A172 (cell line): ENCODE data around the gene ACTR8. TPM values are rescaled to one million over a fixed set of nuclear protein-coding genes. Genes with fewer than 3 reads are reported as not detected.

Experiments
- total RNA-seq: library from RNA; depleted of rRNA; stranded (reverse); fragments of >200 nt; shearing (Covaris generic); gene quantifications from 2 replicates; pipeline ENCODE4 v1.2.3, GENCODE V29; 2014; rRNA removed

The ACTR8 gene
- total RNA-seq, 1 experiment from 2014 or later: 20.2 TPM

Other genes starting within 250 kb of the ACTR8 start
- gene CHDH, start 35.7 kb downstream of the ACTR8 start, total RNA-seq: 0.55 and 0.67 TPM in 2 replicates
- gene IL17RB, start 35.6 kb downstream of the ACTR8 start, total RNA-seq: not detected in 2 replicates
- 40.9 and 52.5 TPM in 2 replicates for gene SELENOK, start 9.7 kb upstream of the ACTR8 start, total RNA-seq
- 2.0 and 7.6 TPM in 2 replicates for gene CACNA2D3, start 240.4 kb upstream of the ACTR8 start, total RNA-seq